Skeletal muscle tissue (tissue), 4 donors: ENCODE data around the gene PDE4D. TPM values are rescaled to one million over a fixed set of nuclear protein-coding genes. Genes with fewer than 3 reads are reported as not detected.

Experiments used
- H3K27ac ChIP-seq: one replicate; pipeline ENCODE4 v1.7.0; 2013; ENCODE audit warnings: mild to moderate bottlenecking, low read depth, low read length, inconsistent platforms
- H3K27me3 ChIP-seq, 3 donors: one replicate each; pipeline ENCODE4 v1.7.0; 2013; ENCODE audit warnings: low read length in 3 of 3; ENCODE audit not compliant: control insufficient read depth in 3 of 3, insufficient read depth in 3 of 3
- H3K36me3 ChIP-seq, 3 donors: one replicate each; pipeline ENCODE4 v1.7.0; 2013; ENCODE audit warnings: low read length in 3 of 3; ENCODE audit not compliant: control insufficient read depth in 3 of 3, insufficient read depth in 3 of 3
- H3K4me1 ChIP-seq, 3 donors: one replicate each; pipeline ENCODE4 v1.7.0; 2013; ENCODE audit warnings: low read length in 3 of 3, mild to moderate bottlenecking in 3 of 3; ENCODE audit not compliant: control insufficient read depth in 3 of 3, insufficient read depth in 3 of 3
- H3K4me3 ChIP-seq, 3 donors: one replicate each; pipeline ENCODE4 v1.7.0; 2013; ENCODE audit warnings: low read length in 3 of 3
- H3K9ac ChIP-seq, 3 donors: one replicate each; pipeline ENCODE4 v1.7.0; 2013; ENCODE audit warnings: low read length in 3 of 3, mild to moderate bottlenecking in 3 of 3, moderate library complexity in 2 of 3, low read depth in 1 of 3
- H3K9me3 ChIP-seq, 3 donors: one replicate each; pipeline ENCODE4 v1.7.0; 2013; ENCODE audit warnings: low read length in 3 of 3; ENCODE audit not compliant: control insufficient read depth in 3 of 3
- total RNA-seq: library from RNA; depleted of rRNA; stranded (reverse); fragments of >200 nt; gene quantifications from one replicate; pipeline ENCODE4 v1.2.3, GENCODE V29; 2014
- donor health status: Osteomylitis.

Gene PDE4D
- total RNA-seq, 1 donor from 2014 or later, result 59.0 TPM

DNA sequence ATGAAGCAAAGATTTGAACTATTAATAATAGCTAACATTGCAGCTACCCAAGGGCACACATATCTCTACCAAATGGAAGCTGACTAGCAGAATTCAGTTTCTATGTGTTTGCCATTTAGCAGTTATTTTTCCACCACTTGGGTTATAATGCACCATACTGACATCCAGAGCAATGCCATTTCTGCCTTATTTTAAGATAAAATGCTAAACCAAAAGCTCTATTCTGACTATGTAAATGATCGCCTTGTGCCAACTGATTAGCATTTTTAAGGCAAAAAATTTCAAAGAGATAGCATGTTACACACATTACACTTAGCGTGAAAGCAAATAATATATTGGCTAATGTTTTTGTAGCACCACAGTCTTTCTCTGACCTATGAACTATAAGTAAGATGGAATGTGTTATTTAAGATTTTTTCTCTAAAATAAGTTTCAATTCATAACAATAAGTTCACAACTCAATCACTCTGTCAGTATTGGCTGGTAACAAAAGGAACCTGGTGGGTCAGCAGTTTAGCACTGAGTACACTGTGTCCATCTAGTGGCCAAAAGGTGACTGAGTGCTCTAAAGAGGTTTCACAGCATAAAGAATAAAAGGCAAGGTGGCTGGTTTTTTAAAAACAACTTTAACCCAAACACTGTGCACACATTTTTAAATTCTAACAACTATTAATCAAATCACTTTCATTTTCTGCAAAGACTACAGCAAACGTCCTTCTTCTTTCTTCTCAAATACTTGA lies 443.5 kb downstream of the PDE4D start:
- H3K4me3 ChIP-seq, result no peak overlapping the region
- no peaks in the 10 kb centered on the region for H3K9me3 ChIP-seq
- no peak overlapping the region for H3K27ac ChIP-seq
- H3K36me3 ChIP-seq, result no peaks in the 10 kb centered on the region
- H3K27me3 ChIP-seq, result no peaks in the 10 kb centered on the region
- no peaks in the 10 kb centered on the region for H3K4me1 ChIP-seq
- H3K9ac ChIP-seq, result no peak overlapping the region

DNA sequence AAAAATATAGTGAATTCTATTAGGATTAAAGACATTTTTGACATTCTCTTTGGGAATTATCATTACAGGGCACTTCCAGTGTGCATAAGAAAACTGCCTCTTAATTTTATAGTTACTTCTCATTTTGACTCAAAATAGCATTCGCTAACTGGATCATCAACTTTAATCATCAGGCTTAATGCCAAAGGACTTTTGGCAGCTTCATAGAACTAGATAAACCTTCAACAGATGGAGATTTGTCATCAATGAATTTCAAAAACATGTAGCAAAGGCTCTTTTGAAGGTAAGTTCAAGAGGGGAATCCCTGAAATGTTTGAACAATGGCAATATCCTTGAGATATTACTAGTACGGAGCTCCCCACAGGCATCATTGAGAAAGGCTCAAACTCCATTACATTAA lies 447.2 kb downstream of the PDE4D start:
- Histone ChIP-seq H3K27ac (no peak overlapping the region), H3K4me3 (no peak overlapping the region), H3K36me3 (no peaks in the 10 kb centered on the region), H3K9ac (no peak overlapping the region), H3K27me3 (no peaks in the 10 kb centered on the region), H3K4me1 (no peaks in the 10 kb centered on the region), H3K9me3 (no peaks in the 10 kb centered on the region)

DNA sequence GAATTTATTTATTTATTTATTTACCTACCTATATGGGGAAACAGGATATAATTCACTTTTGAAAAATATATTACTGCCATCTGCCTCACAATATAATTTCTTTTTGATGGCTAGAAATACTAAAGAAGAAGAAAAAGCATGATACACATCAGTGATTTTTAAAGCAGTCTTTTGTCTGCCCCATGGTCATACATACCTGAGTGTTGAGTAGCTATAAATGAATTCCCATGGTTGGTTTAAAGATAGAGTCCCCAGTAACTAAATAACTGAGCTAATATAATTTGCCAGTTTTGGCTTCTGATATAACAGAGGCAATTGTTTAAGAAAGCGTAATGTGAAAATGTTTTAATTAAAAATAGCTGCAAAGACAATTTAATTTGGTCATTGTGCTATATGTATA lies 447.8 kb downstream of the PDE4D start:
- Histone ChIP-seq H3K4me1 (no peaks in the 10 kb centered on the region), H3K9ac (no peak overlapping the region), H3K9me3 (no peaks in the 10 kb centered on the region), H3K4me3 (no peak overlapping the region), H3K36me3 (no peaks in the 10 kb centered on the region), H3K27me3 (no peaks in the 10 kb centered on the region), H3K27ac (no peak overlapping the region)

DNA sequence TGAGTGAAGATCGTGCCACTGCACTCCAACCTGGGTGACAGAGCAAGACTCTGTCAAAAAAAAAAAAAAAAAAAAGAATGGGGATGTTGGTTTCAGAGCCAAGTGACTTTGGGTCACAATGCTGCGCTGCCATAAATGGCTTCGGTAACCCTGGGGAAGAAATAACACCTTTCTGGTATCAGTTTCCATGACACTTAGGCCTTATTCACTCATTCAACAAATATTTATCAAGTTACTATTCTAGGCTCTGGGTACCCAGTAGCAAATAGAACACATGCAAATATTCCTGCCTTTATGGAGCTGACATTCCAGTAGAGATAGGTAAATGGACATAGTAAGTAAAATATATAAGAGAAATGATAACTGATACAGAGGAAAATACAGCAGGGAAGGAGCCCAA lies 454.2 kb downstream of the PDE4D start:
- no peak overlapping the region for H3K4me3 ChIP-seq
- H3K9me3 ChIP-seq, result no peaks in the 10 kb centered on the region
- H3K27ac ChIP-seq, result no peak overlapping the region
- H3K4me1 ChIP-seq, result peaks cover 0 to 6% (median 0%) of the 10 kb centered on the region in 3 donors
- H3K9ac ChIP-seq, result no peak overlapping the region
- no peaks in the 10 kb centered on the region for H3K27me3 ChIP-seq
- H3K36me3 ChIP-seq, result no peaks in the 10 kb centered on the region

DNA sequence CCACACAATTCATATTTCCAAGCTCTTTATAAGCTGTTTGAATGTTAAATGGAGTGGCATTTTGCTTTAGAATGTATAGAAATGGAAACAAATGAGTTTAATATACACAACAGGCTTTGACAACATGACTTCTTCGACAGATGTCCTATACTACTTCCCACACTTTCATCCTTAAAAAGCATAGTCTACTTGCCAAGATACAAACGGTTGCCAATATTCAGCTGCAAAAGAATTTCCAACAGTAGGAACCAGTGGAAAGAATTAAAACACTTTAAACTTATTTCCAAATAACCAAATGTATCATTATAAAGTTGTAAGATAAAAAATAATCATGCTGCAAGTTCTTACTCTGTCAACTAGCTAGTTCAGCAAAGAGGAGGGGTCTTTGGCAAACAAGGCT lies 456.4 kb downstream of the PDE4D start:
- no peak overlapping the region for H3K27ac ChIP-seq
- no peak overlapping the region for H3K9ac ChIP-seq
- H3K4me1 ChIP-seq, result peaks cover 0 to 7% (median 0%) of the 10 kb centered on the region in 3 donors
- H3K4me3 ChIP-seq, result no peak overlapping the region
- H3K36me3 ChIP-seq, result no peaks in the 10 kb centered on the region
- H3K27me3 ChIP-seq, result no peaks in the 10 kb centered on the region
- no peaks in the 10 kb centered on the region for H3K9me3 ChIP-seq

DNA sequence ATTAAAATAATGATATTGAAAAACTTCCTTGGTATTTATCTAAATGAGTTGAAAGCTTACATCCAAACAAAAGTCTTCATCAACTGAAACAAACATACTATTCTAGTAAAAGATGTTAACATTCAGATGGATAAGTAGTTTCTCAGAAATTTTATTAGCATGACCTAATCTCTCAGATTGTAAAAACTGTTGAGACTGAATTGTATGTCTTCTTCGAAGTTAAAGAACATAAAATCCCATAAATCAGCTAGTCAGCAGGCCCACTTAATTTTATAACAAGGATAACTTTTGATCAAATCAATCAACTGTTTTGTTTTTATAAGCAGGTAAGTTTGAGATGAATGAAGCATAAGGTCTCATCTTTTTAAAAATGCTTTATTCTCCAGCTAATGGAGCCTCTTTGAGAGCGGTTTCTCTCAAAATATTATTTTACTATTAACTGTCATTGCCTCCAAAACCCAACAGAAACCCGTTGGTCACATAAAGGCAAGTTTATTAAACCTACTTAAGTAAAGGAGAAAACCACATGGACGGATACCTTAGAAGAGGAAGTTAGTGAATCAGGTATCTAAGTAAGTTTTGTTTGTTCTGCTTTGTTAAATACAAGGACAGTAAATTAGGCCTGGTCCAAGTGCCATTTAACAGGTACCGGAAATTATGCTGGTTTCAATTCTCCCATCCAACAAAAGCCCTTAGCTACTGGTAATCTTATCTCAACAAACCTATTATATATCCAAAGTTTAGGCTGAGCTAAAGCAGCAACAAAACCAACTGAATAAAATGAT lies 457.0 kb downstream of the PDE4D start:
- Histone ChIP-seq H3K27ac (no peak overlapping the region), H3K4me3 (no peak overlapping the region), H3K4me1 (peaks cover 0 to 7% (median 0%) of the 10 kb centered on the region in 3 donors), H3K9me3 (no peaks in the 10 kb centered on the region), H3K27me3 (no peaks in the 10 kb centered on the region), H3K36me3 (no peaks in the 10 kb centered on the region), H3K9ac (no peak overlapping the region)

DNA sequence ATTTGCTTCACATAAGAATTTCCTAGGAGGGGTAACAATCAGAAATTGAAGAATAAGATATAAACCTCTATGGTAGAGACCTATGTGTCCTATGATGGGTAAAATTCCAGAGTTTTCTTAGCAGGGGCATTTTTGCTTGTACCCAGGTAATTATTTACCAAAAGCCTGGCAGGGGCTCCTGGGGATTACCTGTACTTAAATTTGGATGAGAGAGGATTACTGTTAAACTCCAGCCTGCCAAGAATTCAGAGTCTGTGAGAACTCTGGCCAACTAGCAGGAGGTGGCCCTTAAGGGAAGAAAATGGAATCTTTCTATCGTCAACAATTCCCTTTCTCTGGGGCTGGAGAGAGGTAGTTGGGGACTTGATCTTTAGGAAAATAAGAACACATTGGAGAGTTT lies 460.4 kb downstream of the PDE4D start:
- Histone ChIP-seq H3K4me1 (peaks cover 0 to 4% (median 0%) of the 10 kb centered on the region in 3 donors), H3K4me3 (no peak overlapping the region), H3K27me3 (no peaks in the 10 kb centered on the region), H3K27ac (no peak overlapping the region), H3K36me3 (no peaks in the 10 kb centered on the region), H3K9me3 (no peaks in the 10 kb centered on the region), H3K9ac (no peak overlapping the region)

DNA sequence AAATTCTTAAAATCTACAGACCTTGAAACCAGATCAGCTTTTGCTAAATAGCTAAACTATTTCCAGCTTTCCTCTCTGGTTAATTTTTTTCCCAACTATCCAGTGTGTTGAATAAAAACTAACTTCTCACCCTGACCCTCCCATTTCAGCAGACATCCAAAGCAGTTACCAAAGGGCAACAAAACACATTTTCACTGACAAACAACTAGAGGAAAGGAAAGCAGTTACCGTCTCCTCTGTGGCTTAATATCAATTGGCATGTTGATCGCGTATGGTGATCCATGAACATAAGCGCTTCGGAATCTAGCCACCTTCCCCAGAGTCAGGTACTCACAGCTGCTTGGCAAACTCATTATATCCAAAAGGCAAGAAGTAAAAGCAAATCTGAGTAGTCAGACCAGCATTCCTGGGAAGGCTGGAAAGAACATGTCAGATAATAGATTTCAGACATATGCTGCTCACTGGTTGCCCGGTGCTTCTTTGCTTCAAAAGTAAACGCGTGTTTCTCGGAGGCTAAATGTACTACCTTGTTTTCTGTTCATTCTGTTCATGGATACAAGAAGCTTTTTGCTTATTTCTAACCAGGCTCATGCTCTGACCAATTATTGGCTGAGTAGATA lies 463.4 kb downstream of the PDE4D start:
- no peaks in the 10 kb centered on the region for H3K36me3 ChIP-seq
- no peak overlapping the region for H3K9ac ChIP-seq
- H3K4me3 ChIP-seq, result no peak overlapping the region
- no peak overlapping the region for H3K27ac ChIP-seq
- H3K4me1 ChIP-seq, result peaks cover 0 to 4% (median 0%) of the 10 kb centered on the region in 3 donors
- H3K27me3 ChIP-seq, result no peaks in the 10 kb centered on the region
- no peaks in the 10 kb centered on the region for H3K9me3 ChIP-seq

DNA sequence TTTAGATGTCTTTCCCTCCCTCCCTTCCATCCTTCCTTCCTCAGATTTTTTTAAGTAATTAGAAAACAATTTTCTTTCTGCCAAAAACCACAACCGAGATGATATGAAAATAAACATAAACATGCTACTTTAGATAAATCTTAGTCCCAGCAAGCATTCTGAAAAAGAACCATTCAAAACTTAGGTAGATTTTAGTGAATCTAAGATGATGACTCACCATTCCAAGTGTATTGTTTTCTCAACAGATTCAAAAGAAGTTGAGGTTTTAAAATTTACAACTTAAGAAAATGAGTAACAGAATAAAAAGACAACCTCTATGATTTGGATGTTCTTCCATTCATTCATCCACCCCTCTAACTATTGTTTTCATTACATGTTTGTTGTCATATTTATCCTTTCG lies 465.1 kb downstream of the PDE4D start:
- no peak overlapping the region for H3K27ac ChIP-seq
- H3K36me3 ChIP-seq, result no peaks in the 10 kb centered on the region
- no peak overlapping the region for H3K4me3 ChIP-seq
- H3K4me1 ChIP-seq, result no peaks in the 10 kb centered on the region
- H3K27me3 ChIP-seq, result no peaks in the 10 kb centered on the region
- no peaks in the 10 kb centered on the region for H3K9me3 ChIP-seq
- no peak overlapping the region for H3K9ac ChIP-seq

DNA sequence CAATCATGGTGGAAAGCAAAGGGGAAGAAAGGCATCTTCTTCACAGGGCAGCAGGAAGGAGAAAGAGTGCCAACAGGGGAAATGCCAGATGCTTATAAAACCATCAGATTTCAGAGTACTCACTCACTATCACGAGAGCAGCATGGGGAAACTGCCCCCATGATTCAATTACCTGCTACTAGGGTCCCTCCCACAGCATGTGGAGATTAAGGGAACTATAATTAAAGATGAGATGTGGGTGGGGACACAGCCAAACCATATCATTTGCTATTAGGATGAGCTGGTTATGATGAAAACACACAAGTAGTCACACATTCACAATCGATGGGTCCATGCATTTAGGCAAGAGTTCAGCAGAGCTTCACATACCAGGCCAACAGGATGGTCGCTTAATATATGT lies 469.0 kb downstream of the PDE4D start:
- Histone ChIP-seq H3K36me3 (no peaks in the 10 kb centered on the region), H3K27ac (no peak overlapping the region), H3K4me1 (no peaks in the 10 kb centered on the region), H3K9me3 (no peaks in the 10 kb centered on the region), H3K27me3 (no peaks in the 10 kb centered on the region), H3K4me3 (no peak overlapping the region), H3K9ac (no peak overlapping the region)
